ENCODE results near the gene DDX25. TPM values are rescaled to one million over a fixed set of nuclear protein-coding genes. Genes with fewer than 3 reads are reported as not detected.

The DDX25 gene
- total and polyA plus RNA-seq, 10 of the 15 experiments (the other 5 are each of a cell fraction or from before 2014, with no cell fraction given), result 0.05 TPM; not detected in 9

GRCh38 chr11:125883375-125883774, 20.9 kb upstream of the DDX25 start:
- CTCF ChIA-PET, result no interaction called here
- Histone ChIP-seq H3K27ac (ENCODE audit: control insufficient read depth, insufficient read depth) (no peak overlapping the region), H3K4me3 (no peak overlapping the region), H3K4me2 (ENCODE audit: control insufficient read depth, insufficient read depth) (no peak overlapping the region), H3K9me3 (replicated peaks; ENCODE audit: control insufficient read depth, insufficient read depth, low read length) (no peaks in the 10 kb centered on the region), H4K20me1 (ENCODE audit: control insufficient read depth, insufficient read depth) (no peaks in the 10 kb centered on the region), H2AFZ (ENCODE audit: control insufficient read depth, low read depth, low read length) (no peak overlapping the region), H3K9ac (ENCODE audit: control insufficient read depth, insufficient read depth, low read length) (no peak overlapping the region), H3K4me1 (ENCODE audit: control insufficient read depth, insufficient read depth, low read length) (no peaks in the 10 kb centered on the region), H3K27me3 (replicated peaks in 1 of 2; ENCODE audit: control insufficient read depth in 2 of 2, insufficient read depth in 2 of 2, low read length in 1 of 2) (no peaks in the 10 kb centered on the region), H3K79me2 (ENCODE audit: control insufficient read depth, insufficient read depth, low read length) (peaks cover 6% of the 10 kb centered on the region), H3K36me3 (ENCODE audit: control insufficient read depth in 2 of 2, insufficient read depth in 2 of 2, low read length in 1 of 2) (no peaks in the 10 kb centered on the region)
- SMC1A ChIA-PET (ENCODE audit: uncharacterized antibody, unreplicated experiment), result no interaction called here
- no TSS peak for BruUV-seq (replicated peaks)
- WGBS (ENCODE audit: insufficient coverage, insufficient replicate concordance, low lambda C conversion rate, missing lambda C conversion rate), result 78% methylated on average over 8 of the region's 8 CpGs
- in situ Hi-C loops (cut with MboI), result loop anchor here (25.0 kb wide), 1 partner anchor 921 kb away; the partner anchor contains the start of gene CCDC15
- intact Hi-C loops (cut with micrococcal nuclease; ENCODE audit: unreplicated experiment), result no loop called here
- RAD21 ChIA-PET (ENCODE audit: unreplicated experiment), result no interaction called here
- DNase-seq (ENCODE audit: low read depth, low spot score), result no peak
- POLR2A ChIA-PET, result no interaction called here
- ATAC-seq, result no peak
- FAIRE-seq, result no peak
- TF ChIP-seq CHD2 (IDR thresholded peaks at IDR 0.05; ENCODE audit: borderline replicate concordance, low read depth, low read length) (no peak), DPF2 (IDR thresholded peaks at IDR 0.05) (no peak), ATF7 (IDR thresholded peaks at IDR 0.05; ENCODE audit: low read depth) (no peak), HCFC1 (IDR thresholded peaks at IDR 0.05; ENCODE audit: low read length) (no peak), SIX5 (IDR thresholded peaks at IDR 0.05; ENCODE audit: low read depth, low read length, severe bottlenecking) (no peak), REST (IDR thresholded peaks at IDR 0.05; ENCODE audit: low read depth, low read length) (no peak), SREBF2 (IDR thresholded peaks at IDR 0.05; ENCODE audit: low read length) (no peak), BRCA1 (IDR thresholded peaks at IDR 0.05; ENCODE audit: low read depth, low read length) (no peak), BMI1 (IDR thresholded peaks at IDR 0.05; ENCODE audit: borderline replicate concordance) (no peak), TCF12 (IDR thresholded peaks at IDR 0.05; ENCODE audit: low read depth, low read length) (no peak), TBL1XR1 (IDR thresholded peaks at IDR 0.05; ENCODE audit: low read depth, low read length) (no peak), SMAD1 (IDR thresholded peaks at IDR 0.05; ENCODE audit: low read depth, partially characterized antibody) (no peak)
- TF ChIP-seq, protein P1, sequence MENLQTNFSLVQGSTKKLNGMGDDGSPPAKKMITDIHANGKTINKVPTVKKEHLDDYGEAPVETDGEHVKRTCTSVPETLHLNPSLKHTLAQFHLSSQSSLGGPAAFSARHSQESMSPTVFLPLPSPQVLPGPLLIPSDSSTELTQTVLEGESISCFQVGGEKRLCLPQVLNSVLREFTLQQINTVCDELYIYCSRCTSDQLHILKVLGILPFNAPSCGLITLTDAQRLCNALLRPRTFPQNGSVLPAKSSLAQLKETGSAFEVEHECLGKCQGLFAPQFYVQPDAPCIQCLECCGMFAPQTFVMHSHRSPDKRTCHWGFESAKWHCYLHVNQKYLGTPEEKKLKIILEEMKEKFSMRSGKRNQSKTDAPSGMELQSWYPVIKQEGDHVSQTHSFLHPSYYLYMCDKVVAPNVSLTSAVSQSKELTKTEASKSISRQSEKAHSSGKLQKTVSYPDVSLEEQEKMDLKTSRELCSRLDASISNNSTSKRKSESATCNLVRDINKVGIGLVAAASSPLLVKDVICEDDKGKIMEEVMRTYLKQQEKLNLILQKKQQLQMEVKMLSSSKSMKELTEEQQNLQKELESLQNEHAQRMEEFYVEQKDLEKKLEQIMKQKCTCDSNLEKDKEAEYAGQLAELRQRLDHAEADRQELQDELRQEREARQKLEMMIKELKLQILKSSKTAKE (IDR thresholded peaks at IDR 0.05; ENCODE audit: low read depth, poor library complexity, severe bottlenecking), result no peak
- TF ChIP-seq, protein P2, sequence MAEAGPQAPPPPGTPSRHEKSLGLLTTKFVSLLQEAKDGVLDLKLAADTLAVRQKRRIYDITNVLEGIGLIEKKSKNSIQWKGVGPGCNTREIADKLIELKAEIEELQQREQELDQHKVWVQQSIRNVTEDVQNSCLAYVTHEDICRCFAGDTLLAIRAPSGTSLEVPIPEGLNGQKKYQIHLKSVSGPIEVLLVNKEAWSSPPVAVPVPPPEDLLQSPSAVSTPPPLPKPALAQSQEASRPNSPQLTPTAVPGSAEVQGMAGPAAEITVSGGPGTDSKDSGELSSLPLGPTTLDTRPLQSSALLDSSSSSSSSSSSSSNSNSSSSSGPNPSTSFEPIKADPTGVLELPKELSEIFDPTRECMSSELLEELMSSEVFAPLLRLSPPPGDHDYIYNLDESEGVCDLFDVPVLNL (IDR thresholded peaks at IDR 0.05; ENCODE audit: low read depth, low read length), result no peak
- TF ChIP-seq, protein P3, sequence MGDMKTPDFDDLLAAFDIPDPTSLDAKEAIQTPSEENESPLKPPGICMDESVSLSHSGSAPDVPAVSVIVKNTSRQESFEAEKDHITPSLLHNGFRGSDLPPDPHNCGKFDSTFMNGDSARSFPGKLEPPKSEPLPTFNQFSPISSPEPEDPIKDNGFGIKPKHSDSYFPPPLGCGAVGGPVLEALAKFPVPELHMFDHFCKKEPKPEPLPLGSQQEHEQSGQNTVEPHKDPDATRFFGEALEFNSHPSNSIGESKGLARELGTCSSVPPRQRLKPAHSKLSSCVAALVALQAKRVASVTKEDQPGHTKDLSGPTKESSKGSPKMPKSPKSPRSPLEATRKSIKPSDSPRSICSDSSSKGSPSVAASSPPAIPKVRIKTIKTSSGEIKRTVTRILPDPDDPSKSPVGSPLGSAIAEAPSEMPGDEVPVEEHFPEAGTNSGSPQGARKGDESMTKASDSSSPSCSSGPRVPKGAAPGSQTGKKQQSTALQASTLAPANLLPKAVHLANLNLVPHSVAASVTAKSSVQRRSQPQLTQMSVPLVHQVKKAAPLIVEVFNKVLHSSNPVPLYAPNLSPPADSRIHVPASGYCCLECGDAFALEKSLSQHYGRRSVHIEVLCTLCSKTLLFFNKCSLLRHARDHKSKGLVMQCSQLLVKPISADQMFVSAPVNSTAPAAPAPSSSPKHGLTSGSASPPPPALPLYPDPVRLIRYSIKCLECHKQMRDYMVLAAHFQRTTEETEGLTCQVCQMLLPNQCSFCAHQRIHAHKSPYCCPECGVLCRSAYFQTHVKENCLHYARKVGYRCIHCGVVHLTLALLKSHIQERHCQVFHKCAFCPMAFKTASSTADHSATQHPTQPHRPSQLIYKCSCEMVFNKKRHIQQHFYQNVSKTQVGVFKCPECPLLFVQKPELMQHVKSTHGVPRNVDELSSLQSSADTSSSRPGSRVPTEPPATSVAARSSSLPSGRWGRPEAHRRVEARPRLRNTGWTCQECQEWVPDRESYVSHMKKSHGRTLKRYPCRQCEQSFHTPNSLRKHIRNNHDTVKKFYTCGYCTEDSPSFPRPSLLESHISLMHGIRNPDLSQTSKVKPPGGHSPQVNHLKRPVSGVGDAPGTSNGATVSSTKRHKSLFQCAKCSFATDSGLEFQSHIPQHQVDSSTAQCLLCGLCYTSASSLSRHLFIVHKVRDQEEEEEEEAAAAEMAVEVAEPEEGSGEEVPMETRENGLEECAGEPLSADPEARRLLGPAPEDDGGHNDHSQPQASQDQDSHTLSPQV (IDR thresholded peaks at IDR 0.05), result no peak

Measured in GM12878 (cell line).